Smooth muscle cell (in vitro differentiated cells): ENCODE measurements around the gene WDR90. TPM values are rescaled to one million over a fixed set of nuclear protein-coding genes. Genes with fewer than 3 reads are reported as not detected.

Source experiments
- DNase-seq: peaks from one replicate; lab custom pipeline; 2025; ENCODE audit not compliant: unreplicated experiment; lab: John Stamatoyannopoulos, UW
- H2AFZ ChIP-seq: fragments of 200-600 bp; sonication (generic); 2 replicates; pipeline ENCODE4 v1.6.0; 2016; ENCODE audit warnings: antibody characterized with exemption, low read depth, mild to moderate bottlenecking
- H3F3A ChIP-seq: fragments of 200-600 bp; sonication (generic); 2 replicates; pipeline ENCODE4 v1.6.0; 2017; ENCODE audit warnings: antibody characterized with exemption, low read depth
- H3K27ac ChIP-seq: fragments of 200-600 bp; sonication (generic); 2 replicates; pipeline ENCODE4 v1.5.1; 2016; ENCODE audit warnings: low read depth, mild to moderate bottlenecking
- H3K27me3 ChIP-seq: fragments of 200-600 bp; sonication (generic); 2 replicates; pipeline ENCODE4 v1.6.1; 2016; ENCODE audit warnings: low read depth, mild to moderate bottlenecking
- H3K36me3 ChIP-seq: fragments of 200-600 bp; sonication (generic); 2 replicates; pipeline ENCODE4 v1.5.1; 2016; ENCODE audit warnings: low read depth
- H3K4me1 ChIP-seq: fragments of 200-600 bp; sonication (generic); 2 replicates; pipeline ENCODE4 v1.5.1; 2016; ENCODE audit warnings: low read depth
- H3K4me2 ChIP-seq: fragments of 200-600 bp; sonication (generic); 2 replicates; pipeline ENCODE4 v1.6.0; 2016; ENCODE audit warnings: mild to moderate bottlenecking
- H3K4me3 ChIP-seq: fragments of 200-600 bp; sonication (generic); 2 replicates; pipeline ENCODE4 v1.5.1; 2016; ENCODE audit warnings: mild to moderate bottlenecking
- H3K79me2 ChIP-seq: fragments of 200-600 bp; sonication (generic); 2 replicates; pipeline ENCODE4 v1.6.0; 2016; ENCODE audit warnings: low read depth, mild to moderate bottlenecking
- H3K9ac ChIP-seq: fragments of 200-600 bp; sonication (generic); 2 replicates; pipeline ENCODE4 v1.6.0; 2016; ENCODE audit warnings: low read depth
- H3K9me3 ChIP-seq: fragments of 200-600 bp; sonication (generic); replicated peaks from 2 replicates; pipeline ENCODE4 v1.5.1; 2016; ENCODE audit warnings: low read depth
- H4K20me1 ChIP-seq: fragments of 200-600 bp; sonication (generic); 2 replicates; pipeline ENCODE4 v1.6.0; 2016; ENCODE audit warnings: low read depth
- WGBS: methylation state at CpG from one replicate; pipeline ENCODE4 v1.1.7; 2016; ENCODE audit warnings: low lambda C conversion rate; 5-methylcytosine and 5-hydroxymethylcytosine counted together
- polyA plus RNA-seq: library from polyadenylated mRNA; unstranded; fragments of >200 nt; fragmentation: Nextera tagmentation; extraction: Ambion mirVana; gene quantifications from 2 replicates; pipeline ENCODE4 v1.2.1, GENCODE V29; 2016
- total RNA-seq: library from RNA; depleted of rRNA; stranded (reverse); fragments of >200 nt; gene quantifications from 2 replicates; pipeline ENCODE4 v1.2.3, GENCODE V29; 2014
- TF ChIP-seq, protein P1 (sequence below): fragments of 200-600 bp; sonication (generic); IDR thresholded peaks from 2 replicates; pipeline ENCODE4 v1.5.1; 2017; ENCODE audit warnings: borderline replicate concordance, mild to moderate bottlenecking, antibody characterized with exemption; ENCODE audit not compliant: insufficient read depth, poor library complexity, severe bottlenecking

The WDR90 gene
- total and polyA plus RNA-seq, 2 experiments from 2014 or later, result 8.4 to 10.4 TPM

DNA sequence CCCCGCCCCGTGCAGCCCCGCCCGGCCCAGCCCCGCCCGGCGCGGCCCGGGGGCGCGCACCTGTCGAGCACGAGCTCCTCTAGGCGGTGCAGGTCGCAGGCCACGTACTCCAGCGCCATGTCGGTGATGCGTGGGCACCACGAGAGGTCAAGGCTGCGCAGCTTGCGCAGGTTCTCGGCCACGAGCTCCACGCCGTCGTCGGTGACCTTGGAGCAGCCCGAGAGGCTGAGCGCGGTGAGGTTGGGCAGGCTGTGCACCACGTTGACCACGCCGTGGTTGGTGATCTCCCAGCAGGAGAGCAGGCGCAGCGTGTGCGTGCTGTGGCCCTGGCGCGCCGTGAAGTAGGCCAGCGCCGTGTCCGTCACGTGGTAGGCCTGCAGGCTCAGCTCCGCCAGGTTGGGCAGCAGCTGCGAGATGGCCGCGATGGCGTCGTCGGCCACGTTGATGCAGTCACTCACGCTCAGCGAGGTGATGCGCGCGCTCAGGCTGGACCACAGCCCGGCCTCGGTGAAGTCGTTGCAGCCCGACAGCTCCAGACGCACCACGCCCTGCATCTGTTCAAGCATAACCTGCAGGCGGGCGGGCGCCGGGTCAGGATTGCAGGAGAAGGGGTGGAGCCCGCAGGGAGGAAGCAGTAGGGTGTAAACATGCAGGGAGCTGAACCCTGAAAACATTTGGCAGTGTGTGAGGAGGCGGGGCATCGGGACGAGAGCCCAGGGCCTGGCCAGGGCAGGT, 46.4 kb downstream of the WDR90 start:
- 15% methylated on average over 60 of the region's 71 CpGs for WGBS
- no peak overlapping the region for H3K27ac ChIP-seq
- peaks cover 83% of the 10 kb centered on the region for H3K27me3 ChIP-seq
- no peaks in the 10 kb centered on the region for H3K9me3 ChIP-seq
- no peak overlapping the region for H2AFZ ChIP-seq
- peak overlapping the region; percentile 31 for H3K4me2 ChIP-seq
- no peaks in the 10 kb centered on the region for H3F3A ChIP-seq
- no peak for DNase-seq
- H3K9ac ChIP-seq, result no peak overlapping the region
- peaks cover 6% of the 10 kb centered on the region for H3K4me1 ChIP-seq
- H3K79me2 ChIP-seq, result no peaks in the 10 kb centered on the region
- TF ChIP-seq, protein P1, sequence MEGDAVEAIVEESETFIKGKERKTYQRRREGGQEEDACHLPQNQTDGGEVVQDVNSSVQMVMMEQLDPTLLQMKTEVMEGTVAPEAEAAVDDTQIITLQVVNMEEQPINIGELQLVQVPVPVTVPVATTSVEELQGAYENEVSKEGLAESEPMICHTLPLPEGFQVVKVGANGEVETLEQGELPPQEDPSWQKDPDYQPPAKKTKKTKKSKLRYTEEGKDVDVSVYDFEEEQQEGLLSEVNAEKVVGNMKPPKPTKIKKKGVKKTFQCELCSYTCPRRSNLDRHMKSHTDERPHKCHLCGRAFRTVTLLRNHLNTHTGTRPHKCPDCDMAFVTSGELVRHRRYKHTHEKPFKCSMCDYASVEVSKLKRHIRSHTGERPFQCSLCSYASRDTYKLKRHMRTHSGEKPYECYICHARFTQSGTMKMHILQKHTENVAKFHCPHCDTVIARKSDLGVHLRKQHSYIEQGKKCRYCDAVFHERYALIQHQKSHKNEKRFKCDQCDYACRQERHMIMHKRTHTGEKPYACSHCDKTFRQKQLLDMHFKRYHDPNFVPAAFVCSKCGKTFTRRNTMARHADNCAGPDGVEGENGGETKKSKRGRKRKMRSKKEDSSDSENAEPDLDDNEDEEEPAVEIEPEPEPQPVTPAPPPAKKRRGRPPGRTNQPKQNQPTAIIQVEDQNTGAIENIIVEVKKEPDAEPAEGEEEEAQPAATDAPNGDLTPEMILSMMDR, result no peak
- no peaks in the 10 kb centered on the region for H4K20me1 ChIP-seq
- no peaks in the 10 kb centered on the region for H3K36me3 ChIP-seq
- H3K4me3 ChIP-seq, result no peak overlapping the region

DNA sequence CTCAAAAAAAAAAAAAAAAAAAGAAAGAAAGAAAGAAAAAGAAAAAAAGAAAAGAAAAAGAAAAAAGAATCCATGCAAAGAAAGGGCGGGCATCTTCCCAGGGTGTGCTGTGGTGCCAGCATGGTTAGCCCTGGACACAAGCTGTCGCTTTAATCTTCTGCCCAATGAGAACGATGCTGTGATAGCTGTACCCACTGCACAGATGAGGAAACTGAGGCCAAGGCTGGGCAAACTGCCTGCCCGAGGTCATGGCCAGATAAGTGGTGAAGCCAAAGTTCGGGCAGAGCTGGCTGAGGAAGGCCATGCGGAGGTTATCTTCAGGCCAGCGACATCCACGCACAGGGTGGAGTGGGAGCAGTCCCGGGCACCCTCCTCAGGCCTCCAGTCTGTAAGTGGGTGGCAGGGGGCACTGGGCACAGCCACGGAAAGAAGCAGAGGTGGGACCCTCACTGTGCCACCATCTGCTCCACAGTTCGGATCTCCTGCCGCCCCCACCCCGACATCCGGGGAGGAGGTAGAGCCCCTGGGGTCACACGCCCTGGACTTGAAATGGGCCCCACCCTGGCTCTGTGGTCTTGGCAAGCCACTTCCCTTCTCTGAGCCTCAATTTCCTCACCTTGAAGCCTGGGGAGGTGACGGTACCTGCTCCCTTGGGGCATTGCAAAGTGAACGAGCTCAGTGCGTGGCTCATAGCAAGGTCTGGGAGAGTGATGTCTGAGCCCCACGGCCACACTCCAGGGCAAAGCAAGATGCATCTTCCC, 49.9 kb downstream of the WDR90 start:
- H3K27me3 ChIP-seq, result peaks cover 88% of the 10 kb centered on the region
- no peaks in the 10 kb centered on the region for H3K36me3 ChIP-seq
- no peaks in the 10 kb centered on the region for H3K79me2 ChIP-seq
- H4K20me1 ChIP-seq, result peaks cover 7% of the 10 kb centered on the region
- H3K9me3 ChIP-seq, result no peaks in the 10 kb centered on the region
- no peak overlapping the region for H3K9ac ChIP-seq
- TF ChIP-seq, protein P1, result no peak
- no peak for DNase-seq
- H2AFZ ChIP-seq, result no peak overlapping the region
- no peak overlapping the region for H3K4me2 ChIP-seq
- H3K4me1 ChIP-seq, result peaks cover 6% of the 10 kb centered on the region
- no peaks in the 10 kb centered on the region for H3F3A ChIP-seq
- no peak overlapping the region for H3K4me3 ChIP-seq
- no peak overlapping the region for H3K27ac ChIP-seq
- WGBS, result 86% methylated on average over 19 of the region's 19 CpGs

DNA sequence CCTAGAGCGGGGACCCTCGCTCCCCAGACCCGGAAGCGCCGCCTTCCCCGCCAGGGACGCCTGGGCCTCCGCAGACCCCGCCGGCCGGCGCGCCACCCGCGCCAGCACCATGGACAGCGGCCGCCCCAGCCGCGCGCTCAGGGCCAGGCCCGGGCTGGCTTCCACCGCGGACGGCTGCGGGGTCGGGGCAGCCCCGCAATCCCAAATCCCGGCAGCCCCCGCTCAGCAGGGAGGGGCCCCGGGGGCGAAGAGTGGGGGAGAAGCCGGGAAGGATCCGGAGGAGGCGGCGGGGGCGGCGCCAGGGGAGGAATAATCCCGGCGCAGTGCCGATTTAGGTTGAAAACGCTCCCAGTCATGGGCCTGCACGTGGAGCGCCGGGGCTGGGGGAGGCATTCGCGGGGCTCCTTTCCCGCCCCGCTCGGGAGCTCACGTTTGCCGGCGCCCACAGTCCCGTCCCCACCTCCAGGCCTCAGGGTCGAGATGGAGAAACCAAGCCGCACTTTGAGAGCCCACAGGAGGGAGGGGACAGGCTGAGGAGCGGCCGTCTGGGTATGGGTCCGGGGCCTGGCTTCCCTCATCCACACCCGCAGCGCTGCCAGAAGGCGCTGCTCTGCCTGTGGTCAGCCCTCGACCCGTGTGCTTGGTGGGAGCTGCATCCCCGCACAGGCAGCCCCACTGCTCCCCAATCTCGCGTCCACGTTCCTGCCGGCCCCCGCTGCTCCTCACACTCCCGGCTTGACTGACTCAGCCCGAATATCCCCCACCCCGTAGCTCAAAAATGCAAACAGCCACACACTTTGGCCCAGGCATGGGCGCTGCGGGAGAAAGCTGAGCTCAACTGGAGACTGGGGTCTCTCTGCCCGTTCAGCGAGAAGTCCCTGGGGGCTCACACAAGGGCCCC, 51.8 kb downstream of the WDR90 start:
- 14% methylated on average over 69 of the region's 76 CpGs for WGBS
- no peaks in the 10 kb centered on the region for H3K79me2 ChIP-seq
- no peak overlapping the region for H3K4me3 ChIP-seq
- DNase-seq, result peak; percentile 13
- TF ChIP-seq, protein P1, result no peak
- no peaks in the 10 kb centered on the region for H3K36me3 ChIP-seq
- no peaks in the 10 kb centered on the region for H3K9me3 ChIP-seq
- H3K27ac ChIP-seq, result no peak overlapping the region
- no peak overlapping the region for H3K9ac ChIP-seq
- peak overlapping the region; percentile 72 for H3K4me2 ChIP-seq
- peaks cover 85% of the 10 kb centered on the region for H3K27me3 ChIP-seq
- H2AFZ ChIP-seq, result no peak overlapping the region
- H3F3A ChIP-seq, result no peaks in the 10 kb centered on the region
- H4K20me1 ChIP-seq, result peaks cover 7% of the 10 kb centered on the region
- no peaks in the 10 kb centered on the region for H3K4me1 ChIP-seq
